ENCODE data around the gene CTNNBL1.

GRCh38 chr20:37827605-37828004 is 133.8 kb downstream of the CTNNBL1 start:
- no peak for TF ChIP-seq CHD2 (IDR thresholded peaks at IDR 0.05; ENCODE audit: low read length, partially characterized antibody)
- no peak for TF ChIP-seq POLR2AphosphoS5 (IDR thresholded peaks at IDR 0.05; ENCODE audit: low read depth, low read length)
- no peak for TF ChIP-seq PBX3 (IDR thresholded peaks at IDR 0.05)
- no peak for TF ChIP-seq NRF1 (IDR thresholded peaks at IDR 0.05; ENCODE audit: low read depth, low read length)
- TF ChIP-seq FOXM1 (IDR thresholded peaks at IDR 0.05; ENCODE audit: low read depth): no peak
- TF ChIP-seq CTCF (IDR thresholded peaks at IDR 0.05): no peak

Data from SK-N-SH (cell line).